GM12873 (cell line): ENCODE data around the gene SOX3.

Experiments
- TF ChIP-seq, protein P1 (sequence below): IDR thresholded peaks from 2 replicates; pipeline ENCODE4 v1.5.1; 2012; ENCODE audit warnings: low read depth, mild to moderate bottlenecking, moderate library complexity, low read length, control low read depth; ENCODE audit not compliant: insufficient read depth; ENCODE audit errors: missing control alignments

The SOX3 gene

GRCh38 chrX:140510895-140511295 is 6.0 kb upstream of the SOX3 start:
- TF ChIP-seq, protein P1, sequence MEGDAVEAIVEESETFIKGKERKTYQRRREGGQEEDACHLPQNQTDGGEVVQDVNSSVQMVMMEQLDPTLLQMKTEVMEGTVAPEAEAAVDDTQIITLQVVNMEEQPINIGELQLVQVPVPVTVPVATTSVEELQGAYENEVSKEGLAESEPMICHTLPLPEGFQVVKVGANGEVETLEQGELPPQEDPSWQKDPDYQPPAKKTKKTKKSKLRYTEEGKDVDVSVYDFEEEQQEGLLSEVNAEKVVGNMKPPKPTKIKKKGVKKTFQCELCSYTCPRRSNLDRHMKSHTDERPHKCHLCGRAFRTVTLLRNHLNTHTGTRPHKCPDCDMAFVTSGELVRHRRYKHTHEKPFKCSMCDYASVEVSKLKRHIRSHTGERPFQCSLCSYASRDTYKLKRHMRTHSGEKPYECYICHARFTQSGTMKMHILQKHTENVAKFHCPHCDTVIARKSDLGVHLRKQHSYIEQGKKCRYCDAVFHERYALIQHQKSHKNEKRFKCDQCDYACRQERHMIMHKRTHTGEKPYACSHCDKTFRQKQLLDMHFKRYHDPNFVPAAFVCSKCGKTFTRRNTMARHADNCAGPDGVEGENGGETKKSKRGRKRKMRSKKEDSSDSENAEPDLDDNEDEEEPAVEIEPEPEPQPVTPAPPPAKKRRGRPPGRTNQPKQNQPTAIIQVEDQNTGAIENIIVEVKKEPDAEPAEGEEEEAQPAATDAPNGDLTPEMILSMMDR, result no peak

DNA sequence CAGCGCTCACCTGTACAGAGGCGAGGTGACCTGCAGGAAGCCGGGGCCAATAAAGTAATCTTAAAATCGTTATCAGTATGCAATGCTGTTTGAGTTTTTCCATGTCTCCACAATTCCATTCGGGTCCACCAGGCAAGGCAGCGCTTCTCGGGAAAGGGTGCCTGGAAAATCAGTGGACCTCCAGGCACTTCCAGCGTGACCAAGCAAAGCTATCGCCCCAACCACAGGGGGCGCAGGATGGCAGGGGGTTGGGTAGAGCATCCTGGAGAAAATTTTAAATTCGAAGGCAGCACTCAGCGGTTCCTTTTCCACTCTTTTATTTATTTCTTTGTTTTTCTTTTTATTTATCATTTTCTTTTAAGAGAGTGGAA is 5.4 kb upstream of the SOX3 start:
- TF ChIP-seq, protein P1, result no peak

DNA sequence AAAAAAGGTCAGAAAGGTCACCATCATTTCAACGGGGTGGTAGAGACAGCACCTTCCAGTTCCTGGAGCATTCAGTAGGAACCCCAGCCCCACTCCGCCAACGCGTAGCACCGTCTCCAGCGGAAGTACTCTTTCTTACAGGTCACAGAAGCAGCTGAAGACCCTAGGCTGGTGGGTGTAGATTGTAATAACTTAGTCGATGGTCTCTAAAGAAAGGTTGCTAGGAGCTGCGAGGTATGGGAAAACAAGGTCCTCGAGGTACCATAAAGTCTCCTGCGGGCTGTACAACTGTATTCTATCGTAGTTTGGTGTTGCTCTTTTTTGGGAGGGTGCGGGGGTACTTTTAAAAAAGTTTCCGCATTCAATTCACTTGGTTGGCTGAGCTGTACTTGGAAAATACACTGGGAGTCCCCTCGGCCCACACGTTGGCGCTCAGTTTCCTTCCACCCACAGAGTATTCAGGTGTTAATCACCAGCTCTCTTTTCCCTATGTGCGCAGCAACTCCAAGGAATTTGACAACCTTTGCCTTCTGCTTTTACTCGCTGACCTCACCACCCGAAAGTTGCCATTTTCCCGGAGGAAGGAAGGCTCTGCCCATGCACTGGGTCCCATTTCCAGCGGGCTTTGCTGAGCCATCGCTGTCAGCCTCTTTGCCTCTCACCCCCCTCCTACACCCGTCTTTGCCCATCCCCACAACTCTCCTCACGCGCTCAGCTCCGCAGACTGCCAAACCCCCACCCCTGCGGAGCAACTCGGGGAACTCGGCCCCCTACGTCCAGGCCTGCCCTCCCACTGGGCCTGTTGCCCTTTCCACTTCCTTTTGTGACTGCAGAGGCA is 4.8 kb upstream of the SOX3 start:
- TF ChIP-seq, protein P1, result no peak

DNA sequence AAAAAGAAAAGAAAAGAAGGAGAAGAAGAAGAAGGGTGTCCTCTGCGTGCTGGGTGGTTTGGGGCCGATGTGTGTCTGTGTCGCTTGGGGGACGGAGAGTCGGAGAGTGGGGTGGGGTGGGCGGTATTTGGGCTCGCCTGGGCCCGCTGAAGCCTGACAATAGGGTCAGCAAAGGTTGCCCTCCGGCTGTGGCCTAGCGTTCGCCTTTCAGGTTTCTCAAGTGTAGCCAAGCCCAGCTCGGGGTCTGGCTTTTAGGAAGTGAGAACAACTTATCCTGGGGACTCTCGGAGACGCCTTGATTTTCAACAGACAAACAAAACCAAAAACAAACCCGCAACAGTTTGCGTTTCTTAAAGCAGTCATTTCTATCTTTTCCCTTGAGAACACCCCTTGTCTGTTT is 4.1 kb upstream of the SOX3 start:
- TF ChIP-seq, protein P1, result no peak

GRCh38 chrX:140507982-140508305 is 3.1 kb upstream of the SOX3 start:
- TF ChIP-seq, protein P1, result no peak

DNA sequence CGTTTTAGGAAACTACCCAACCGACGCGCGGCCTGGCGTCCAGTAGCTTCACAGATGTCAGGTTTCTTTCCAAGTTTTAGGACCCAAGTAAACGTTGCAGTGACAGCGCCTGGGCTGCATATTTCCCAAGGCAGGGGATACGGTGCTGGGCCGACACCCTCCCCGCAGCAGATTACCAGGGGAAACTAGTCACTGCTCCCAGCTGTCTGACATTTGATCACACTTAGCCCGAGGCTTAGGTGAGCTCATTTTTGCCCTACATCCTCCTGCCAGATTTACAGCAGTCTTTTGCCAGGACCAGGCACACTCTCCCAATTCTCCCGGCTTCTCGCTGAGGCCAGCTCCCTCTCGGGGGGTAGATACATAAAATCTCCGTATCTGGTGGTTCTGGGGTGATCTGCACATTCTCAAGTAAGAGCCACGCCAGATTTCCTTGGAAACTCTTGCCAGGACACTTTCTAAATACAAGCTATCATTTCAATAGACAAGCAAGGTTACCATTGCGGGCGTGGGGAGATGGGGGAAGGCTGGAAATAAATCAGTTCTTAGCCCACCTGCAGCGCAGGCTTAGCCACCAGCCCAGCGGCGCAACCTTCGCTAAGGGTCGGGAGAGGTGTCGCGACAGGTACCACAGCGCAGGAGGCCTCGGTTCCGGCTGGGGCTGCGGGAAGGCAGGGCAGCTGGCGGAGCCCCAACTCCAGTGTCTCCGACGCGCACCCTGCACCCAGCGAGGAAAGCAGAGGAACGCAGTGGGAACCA is 2.5 kb upstream of the SOX3 start:
- TF ChIP-seq, protein P1, result no peak

DNA sequence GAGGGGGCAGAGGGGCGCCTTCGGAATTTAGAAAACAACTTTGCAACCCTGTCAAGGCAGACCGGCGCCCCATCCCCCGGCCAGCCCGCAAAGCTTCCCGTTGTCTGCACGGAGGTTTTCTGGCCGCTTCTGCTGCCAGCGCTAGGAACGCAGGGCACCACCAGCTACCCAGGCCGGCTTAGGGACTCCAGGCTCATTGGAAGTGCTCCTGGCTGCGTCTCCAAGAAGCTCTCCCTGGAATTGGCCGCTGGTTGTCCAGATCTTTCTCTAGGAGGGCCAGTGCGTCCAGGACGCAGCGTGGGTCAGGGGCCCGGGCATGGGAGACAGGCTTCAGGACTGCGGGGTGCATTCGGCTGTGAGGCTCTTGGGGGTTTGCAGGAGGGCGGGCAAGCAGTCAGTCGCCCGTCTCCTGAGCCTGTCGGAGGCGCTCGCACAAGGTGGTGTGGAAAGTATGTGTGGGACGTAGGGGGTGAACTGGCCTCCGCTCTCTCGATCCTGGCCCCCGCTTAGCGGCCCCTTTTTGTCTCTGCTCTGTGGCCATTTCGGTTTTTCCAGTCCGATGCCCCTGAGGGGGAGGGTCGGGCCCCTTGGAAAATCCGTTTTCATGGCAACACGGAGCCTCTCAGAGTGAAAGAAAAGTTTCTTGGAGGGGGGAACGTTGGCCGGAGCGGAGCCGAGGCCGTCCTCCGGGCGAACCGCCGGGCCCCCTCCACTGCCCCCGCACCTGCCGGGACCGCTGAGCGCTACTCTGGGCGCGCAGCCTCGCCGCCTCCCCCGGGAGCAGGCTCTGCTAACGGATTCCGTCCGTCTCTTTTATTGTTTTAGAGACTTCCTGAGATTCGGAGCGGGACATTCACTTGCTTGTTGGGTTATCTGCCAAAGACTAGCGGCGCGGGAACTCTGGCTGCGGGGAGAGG is 810 bp upstream of the SOX3 start:
- TF ChIP-seq, protein P1, result no peak
